ENCODE results near the gene MDN1. TPM values are rescaled to one million over a fixed set of nuclear protein-coding genes. Genes with fewer than 3 reads are reported as not detected.

Gene MDN1
- total and polyA plus RNA-seq, 2 of the 8 experiments (the other 6 are each of a cell fraction or from before 2014, with no cell fraction given): 53.5 to 179 TPM

DNA sequence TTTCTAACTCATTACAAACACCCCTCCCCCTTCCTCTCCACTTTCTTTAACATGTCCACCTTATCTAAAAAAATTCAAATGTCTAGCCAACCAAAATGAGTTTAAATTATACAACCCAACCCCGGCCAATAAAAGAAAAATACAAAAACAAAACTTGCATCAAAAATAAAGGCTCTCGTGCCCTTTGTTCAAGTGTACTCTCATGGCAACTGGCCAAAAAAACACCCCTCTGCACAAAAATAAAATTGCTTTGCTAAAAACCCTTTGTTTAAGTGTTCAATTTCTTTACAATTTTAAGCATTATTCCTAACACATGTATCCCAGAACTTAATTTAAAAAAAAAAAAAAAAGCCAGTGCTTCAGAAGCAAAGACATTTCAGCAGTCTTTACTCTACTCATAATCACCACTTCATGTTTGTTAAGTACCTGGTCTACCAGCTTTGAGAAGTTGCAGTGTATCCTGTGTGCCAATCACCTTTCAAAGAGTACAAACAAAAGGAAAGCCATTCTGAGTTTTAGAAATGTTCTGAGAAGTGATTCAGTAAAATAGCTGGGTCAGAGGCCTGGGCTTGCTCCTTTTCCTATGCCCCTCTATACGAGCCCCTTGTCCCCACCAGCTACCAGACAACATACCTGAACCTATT lies 87.5 kb downstream of the MDN1 start:
- no peak overlapping the region for H3K23ac ChIP-seq (ENCODE audit: insufficient read length)
- H3K27me3 ChIP-seq (replicated peaks in 1 of 4; ENCODE audit: control insufficient read depth in 3 of 4, extremely low read depth in 1 of 4, insufficient read depth in 3 of 4, low read length in 3 of 4): no peaks in the 10 kb centered on the region
- 93% methylated on average over 3 of the region's 3 CpGs; no CpG with 5 or more reads in 1 of the 2 experiments for WGBS, 2 experiments (ENCODE audit: extremely low coverage in 1 of 2, insufficient coverage in 1 of 2, insufficient read length in 1 of 2, insufficient replicate concordance in 2 of 2, low coverage in 1 of 2, low lambda C conversion rate in 2 of 2, missing lambda C conversion rate in 1 of 2)
- TF ChIP-seq EP300 (IDR thresholded peaks at IDR 0.05; ENCODE audit: borderline replicate concordance in 1 of 2, low read depth in 2 of 2, low read length in 2 of 2) (no peak), SIN3A (conservative IDR thresholded peaks at IDR 0.05 in 1 of 2, IDR thresholded peaks at IDR 0.05 in 1 of 2; ENCODE audit: low read depth in 1 of 2, low read length in 2 of 2) (no peak), GTF2F1 (IDR thresholded peaks at IDR 0.05; ENCODE audit: borderline replicate concordance, low read depth, low read length) (no peak), RXRA (IDR thresholded peaks at IDR 0.05; ENCODE audit: insufficient read depth, low read depth, low read length) (no peak), HDAC6 (IDR thresholded peaks at IDR 0.05; ENCODE audit: low read depth, low read length) (no peak), ASH2L (IDR thresholded peaks at IDR 0.05; ENCODE audit: low read length) (no peak), FOSL1 (IDR thresholded peaks at IDR 0.05; ENCODE audit: insufficient read depth, low read depth, low read length) (no peak), KDM5A (IDR thresholded peaks at IDR 0.05; ENCODE audit: low read length) (no peak), ZNF274 (IDR thresholded peaks at IDR 0.05; ENCODE audit: borderline replicate concordance, extremely low read depth, low read length) (no peak), NRF1 (IDR thresholded peaks at IDR 0.05; ENCODE audit: low read depth, low read length) (no peak), MAFK (IDR thresholded peaks at IDR 0.05; ENCODE audit: low read depth, low read length) (no peak)
- TF ChIP-seq, protein P1, sequence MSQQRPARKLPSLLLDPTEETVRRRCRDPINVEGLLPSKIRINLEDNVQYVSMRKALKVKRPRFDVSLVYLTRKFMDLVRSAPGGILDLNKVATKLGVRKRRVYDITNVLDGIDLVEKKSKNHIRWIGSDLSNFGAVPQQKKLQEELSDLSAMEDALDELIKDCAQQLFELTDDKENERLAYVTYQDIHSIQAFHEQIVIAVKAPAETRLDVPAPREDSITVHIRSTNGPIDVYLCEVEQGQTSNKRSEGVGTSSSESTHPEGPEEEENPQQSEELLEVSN (IDR thresholded peaks at IDR 0.05): no peak
- no peak overlapping the region for H3K56ac ChIP-seq (replicated peaks; ENCODE audit: insufficient read length, low read depth, low read length)
- no peak overlapping the region for H4K91ac ChIP-seq (replicated peaks; ENCODE audit: insufficient read length, low read length)
- no peak overlapping the region for H2AK5ac ChIP-seq (ENCODE audit: low read depth, low read length)
- H3K4me1 ChIP-seq (replicated peaks in 1 of 4; ENCODE audit: control insufficient read depth in 3 of 4, insufficient read depth in 4 of 4, low read length in 3 of 4): no peaks in the 10 kb centered on the region
- no peak overlapping the region for H2BK15ac ChIP-seq (ENCODE audit: low read length)
- FAIRE-seq: no peak
- no peak overlapping the region for H3K4ac ChIP-seq (replicated peaks; ENCODE audit: insufficient read length, low read depth, low read length)
- no peak overlapping the region for H2BK12ac ChIP-seq (ENCODE audit: low read depth, low read length)
- no peak overlapping the region for H3K4me2 ChIP-seq (ENCODE audit: insufficient read depth in 1 of 2, low read depth in 2 of 2, low read length in 2 of 2)
- no peak overlapping the region for H2AFZ ChIP-seq (ENCODE audit: low read length)
- no peaks in the 10 kb centered on the region for H4K20me1 ChIP-seq (replicated peaks in 1 of 2; ENCODE audit: control insufficient read depth in 1 of 2, insufficient read depth in 2 of 2, low read length in 2 of 2)
- POLR2A ChIA-PET (ENCODE audit: partially characterized antibody): interaction anchor here (0.6 kb wide), 1 partner anchor 93 kb away, joined by 5 read pairs; no protein-coding TSS in a partner anchor
- no peak overlapping the region for H3K18ac ChIP-seq (ENCODE audit: extremely low read depth, low read length)
- H3K9ac ChIP-seq (replicated peaks in 1 of 4; ENCODE audit: extremely low read depth in 1 of 4, low read depth in 3 of 4, low read length in 3 of 4): no peak overlapping the region
- no peak overlapping the region for H3K14ac ChIP-seq (ENCODE audit: insufficient read length)
- no peak overlapping the region for H4K5ac ChIP-seq (ENCODE audit: insufficient read length, low read depth, low read length)
- H3K79me2 ChIP-seq (ENCODE audit: control insufficient read depth in 1 of 2, insufficient read depth in 2 of 2, low read length in 2 of 2): no peaks in the 10 kb centered on the region
- H3K23me2 ChIP-seq (ENCODE audit: low read depth, low read length): no peaks in the 10 kb centered on the region
- H2BK5ac ChIP-seq (ENCODE audit: low read depth, low read length): no peak overlapping the region
- H3K9me3 ChIP-seq (ENCODE audit: insufficient read depth in 2 of 2, low read depth in 1 of 2, low read length in 1 of 2): no peaks in the 10 kb centered on the region
- no peak overlapping the region for H3K27ac ChIP-seq (ENCODE audit: low read depth, low read length)
- H3K4me3 ChIP-seq (ENCODE audit: extremely low read depth in 1 of 4, insufficient read depth in 2 of 4, low read depth in 3 of 4, low read length in 4 of 4): no peak overlapping the region
- H2BK20ac ChIP-seq (ENCODE audit: low read length): no peak overlapping the region
- no peak overlapping the region for H2BK120ac ChIP-seq (replicated peaks; ENCODE audit: low read depth, low read length)
- peaks cover 25 to 76% (median 61%) of the 10 kb centered on the region in 4 experiments for H3K36me3 ChIP-seq (ENCODE audit: control insufficient read depth in 2 of 4, insufficient read depth in 4 of 4, low read length in 3 of 4)
- DNase-seq (ENCODE audit: low read depth in 1 of 2, low spot score in 2 of 2): no peak
- H4K8ac ChIP-seq (ENCODE audit: extremely low read depth, insufficient read depth, low read length): no peak overlapping the region
- no peaks in the 10 kb centered on the region for H3K79me1 ChIP-seq (ENCODE audit: low read depth, low read length)
- CTCF ChIA-PET (ENCODE audit: partially characterized antibody): no interaction called here
